PFSK-1 (cell line): ENCODE results near the gene TYROBP.

Experiments used
- SIN3A ChIP-seq: IDR thresholded peaks from 2 replicates; pipeline ENCODE4 v1.6.1; 2012; ENCODE audit warnings: mild to moderate bottlenecking, low read length, moderate library complexity, borderline replicate concordance; ENCODE audit not compliant: insufficient read depth
- TF ChIP-seq, protein P1 (sequence below), 2 experiments: IDR thresholded peaks; 2 replicates each; pipeline versions ENCODE4 v1.6.1 to v1.8.0; 2011 to 2012; ENCODE audit warnings: low read depth in 2 of 2, low read length in 2 of 2, control low read depth in 1 of 2, inconsistent platforms in 1 of 2, mild to moderate bottlenecking in 1 of 2, moderate library complexity in 1 of 2; ENCODE audit not compliant: insufficient read depth in 1 of 2

DNA sequence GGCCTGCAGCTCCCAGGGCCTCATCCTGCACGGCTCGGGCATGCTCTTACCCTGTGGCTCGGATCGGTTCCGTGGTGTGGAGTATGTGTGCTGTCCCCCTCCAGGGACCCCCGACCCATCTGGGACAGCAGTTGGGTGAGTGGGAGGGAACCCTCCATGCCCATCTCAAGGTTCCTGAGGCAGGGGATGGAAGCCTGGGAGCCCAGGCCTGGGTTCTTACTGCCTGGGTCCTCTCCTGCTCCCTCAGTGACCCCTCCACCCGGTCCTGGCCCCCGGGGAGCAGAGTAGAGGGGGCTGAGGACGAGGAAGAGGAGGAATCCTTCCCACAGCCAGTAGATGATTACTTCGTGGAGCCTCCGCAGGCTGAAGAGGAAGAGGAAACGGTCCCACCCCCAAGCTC is 36.5 kb downstream of the TYROBP start:
- TF ChIP-seq, protein P1, sequence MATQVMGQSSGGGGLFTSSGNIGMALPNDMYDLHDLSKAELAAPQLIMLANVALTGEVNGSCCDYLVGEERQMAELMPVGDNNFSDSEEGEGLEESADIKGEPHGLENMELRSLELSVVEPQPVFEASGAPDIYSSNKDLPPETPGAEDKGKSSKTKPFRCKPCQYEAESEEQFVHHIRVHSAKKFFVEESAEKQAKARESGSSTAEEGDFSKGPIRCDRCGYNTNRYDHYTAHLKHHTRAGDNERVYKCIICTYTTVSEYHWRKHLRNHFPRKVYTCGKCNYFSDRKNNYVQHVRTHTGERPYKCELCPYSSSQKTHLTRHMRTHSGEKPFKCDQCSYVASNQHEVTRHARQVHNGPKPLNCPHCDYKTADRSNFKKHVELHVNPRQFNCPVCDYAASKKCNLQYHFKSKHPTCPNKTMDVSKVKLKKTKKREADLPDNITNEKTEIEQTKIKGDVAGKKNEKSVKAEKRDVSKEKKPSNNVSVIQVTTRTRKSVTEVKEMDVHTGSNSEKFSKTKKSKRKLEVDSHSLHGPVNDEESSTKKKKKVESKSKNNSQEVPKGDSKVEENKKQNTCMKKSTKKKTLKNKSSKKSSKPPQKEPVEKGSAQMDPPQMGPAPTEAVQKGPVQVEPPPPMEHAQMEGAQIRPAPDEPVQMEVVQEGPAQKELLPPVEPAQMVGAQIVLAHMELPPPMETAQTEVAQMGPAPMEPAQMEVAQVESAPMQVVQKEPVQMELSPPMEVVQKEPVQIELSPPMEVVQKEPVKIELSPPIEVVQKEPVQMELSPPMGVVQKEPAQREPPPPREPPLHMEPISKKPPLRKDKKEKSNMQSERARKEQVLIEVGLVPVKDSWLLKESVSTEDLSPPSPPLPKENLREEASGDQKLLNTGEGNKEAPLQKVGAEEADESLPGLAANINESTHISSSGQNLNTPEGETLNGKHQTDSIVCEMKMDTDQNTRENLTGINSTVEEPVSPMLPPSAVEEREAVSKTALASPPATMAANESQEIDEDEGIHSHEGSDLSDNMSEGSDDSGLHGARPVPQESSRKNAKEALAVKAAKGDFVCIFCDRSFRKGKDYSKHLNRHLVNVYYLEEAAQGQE (IDR thresholded peaks at IDR 0.05; ENCODE audit: insufficient read depth in 1 of 2, low read depth in 2 of 2, low read length in 2 of 2), result no peak
- TF ChIP-seq SIN3A, result no peak
